GM12891 (cell line): ENCODE data around the gene PTN.

Experiments used
- DNase-seq: peaks from one replicate; pipeline ENCODE4 v3.0.0; 2011; ENCODE audit warnings: low spot score; ENCODE audit not compliant: insufficient read length
- FAIRE-seq: peaks from 2 replicates; lab custom pipeline; 2011; peaks lifted over from hg19 to GRCh38; lab: Jason Lieb, UNC
- PAX5 ChIP-seq: IDR thresholded peaks from 2 replicates; pipeline ENCODE4 v1.6.1; 2011; ENCODE audit warnings: low read length, moderate library complexity, mild to moderate bottlenecking; ENCODE audit not compliant: insufficient read depth, severe bottlenecking
- POLR2A ChIP-seq: IDR thresholded peaks from 2 replicates; pipeline ENCODE4 v1.6.1; 2011; ENCODE audit warnings: low read depth, low read length, control low read depth
- POLR2AphosphoS5 ChIP-seq: IDR thresholded peaks from 2 replicates; pipeline ENCODE4 v1.6.1; 2011; ENCODE audit warnings: low read depth, low read length, control low read depth
- POU2F2 ChIP-seq: IDR thresholded peaks from 2 replicates; pipeline ENCODE4 v1.6.1; 2011; ENCODE audit warnings: low read depth, mild to moderate bottlenecking, control low read depth, low read length, moderate library complexity
- SPI1 ChIP-seq: IDR thresholded peaks from 2 replicates; pipeline ENCODE4 v1.6.1; 2011; ENCODE audit warnings: low read depth, low read length, control low read depth
- TAF1 ChIP-seq: IDR thresholded peaks from 2 replicates; pipeline ENCODE4 v1.6.1; 2011; ENCODE audit warnings: low read depth, low read length, control low read depth

PTN gene

GRCh38 chr7:137298464-137298794 is 45.1 kb downstream of the PTN start:
- DNase-seq (no peak), FAIRE-seq (no peak)
- TF ChIP-seq POU2F2 = no peak
- TF ChIP-seq TAF1 = no peak
- no peak for TF ChIP-seq POLR2A
- TF ChIP-seq SPI1 = no peak
- TF ChIP-seq POLR2AphosphoS5 = no peak
- TF ChIP-seq PAX5 = no peak

GRCh38 chr7:137297551-137298463 is 45.7 kb downstream of the PTN start:
- FAIRE-seq = no peak
- no peak for TF ChIP-seq PAX5
- TF ChIP-seq POU2F2 = no peak
- TF ChIP-seq TAF1 = no peak
- TF ChIP-seq POLR2AphosphoS5 = no peak
- TF ChIP-seq SPI1 = no peak
- no peak for TF ChIP-seq POLR2A
- no peak for DNase-seq

GRCh38 chr7:137296576-137296975 is 47.0 kb downstream of the PTN start:
- TF ChIP-seq SPI1 (no peak), TAF1 (no peak), POLR2A (no peak), POU2F2 (no peak), PAX5 (no peak), POLR2AphosphoS5 (no peak)
- FAIRE-seq (no peak), DNase-seq (no peak)

GRCh38 chr7:137295739-137296324 is 47.7 kb downstream of the PTN start:
- DNase-seq (no peak), FAIRE-seq (no peak)
- TF ChIP-seq TAF1 = no peak
- TF ChIP-seq SPI1 = no peak

- DNase-seq (no peak), FAIRE-seq (no peak)
- TF ChIP-seq POU2F2 = no peak
- no peak for TF ChIP-seq TAF1
- TF ChIP-seq POLR2A = no peak
- no peak for TF ChIP-seq SPI1
- TF ChIP-seq POLR2AphosphoS5 = no peak
- no peak for TF ChIP-seq PAX5
Measured at GRCh38 chr7:137289101-137289500, 54.4 kb downstream of the PTN start.

- FAIRE-seq (no peak), DNase-seq (no peak)
- TF ChIP-seq POU2F2 (no peak), PAX5 (no peak), TAF1 (no peak), POLR2A (no peak), SPI1 (no peak), POLR2AphosphoS5 (no peak)
Measured at GRCh38 chr7:137287651-137288258, 55.8 kb downstream of the PTN start.

GRCh38 chr7:137283153-137283552 is 60.4 kb downstream of the PTN start:
- TF ChIP-seq POU2F2 = no peak
- no peak for TF ChIP-seq PAX5
- no peak for TF ChIP-seq POLR2AphosphoS5
- no peak for TF ChIP-seq POLR2A
- no peak for TF ChIP-seq SPI1
- no peak for TF ChIP-seq TAF1
- DNase-seq (no peak), FAIRE-seq (no peak)

- no peak for DNase-seq
- FAIRE-seq = no peak
- TF ChIP-seq POU2F2 (no peak), SPI1 (no peak), PAX5 (no peak), TAF1 (no peak), POLR2AphosphoS5 (no peak), POLR2A (no peak)
Measured at GRCh38 chr7:137282043-137282442, 61.5 kb downstream of the PTN start.

GRCh38 chr7:137276189-137276588 is 67.3 kb downstream of the PTN start:
- DNase-seq (no peak), FAIRE-seq (no peak)
- TF ChIP-seq POLR2A (no peak), SPI1 (no peak), POLR2AphosphoS5 (no peak)

- no peak for FAIRE-seq
Measured at GRCh38 chr7:137272249-137272648, 71.3 kb downstream of the PTN start.

More at GRCh38 chr7:137272249-137272648, 71.3 kb downstream of the PTN start:
- DNase-seq = no peak
- TF ChIP-seq POLR2AphosphoS5 (no peak), SPI1 (no peak), POU2F2 (no peak), POLR2A (no peak), PAX5 (no peak), TAF1 (no peak)
